Sigmoid colon (tissue), 7 donors: ENCODE results near the gene SERTAD2. TPM values are rescaled to one million over a fixed set of nuclear protein-coding genes. Genes with fewer than 3 reads are reported as not detected.

Experiments used
- DNase-seq: peaks from one replicate; pipeline ENCODE4 v3.0.0-alpha.2; 2019
- H3K27ac ChIP-seq, 4 donors: fragments of 200-600 bp; sonication (generic); one replicate each; pipeline ENCODE4 v1.5.1; 2016 to 2019; ENCODE audit warnings: mild to moderate bottlenecking in 1 of 4
- H3K27me3 ChIP-seq, 3 donors: fragments of 200-600 bp; sonication (generic); one replicate each; pipeline ENCODE4 v1.5.1; 2019; ENCODE audit warnings: mild to moderate bottlenecking in 1 of 3
- H3K36me3 ChIP-seq, 4 donors: fragments of 200-600 bp; sonication (generic); one replicate each; pipeline ENCODE4 v1.5.1; 2016 to 2019
- H3K4me1 ChIP-seq, 4 donors: fragments of 200-600 bp; sonication (generic); one replicate each; pipeline ENCODE4 v1.5.1; 2017 to 2019
- H3K4me3 ChIP-seq, 4 donors: fragments of 200-600 bp; sonication (generic); one replicate each; pipeline ENCODE4 v1.5.1; 2017 to 2019; ENCODE audit warnings: mild to moderate bottlenecking in 2 of 4, moderate library complexity in 1 of 4
- H3K9me3 ChIP-seq, 4 donors: fragments of 200-600 bp in 3 of 4; sonication (generic) in 3 of 4; one replicate each; pipeline versions ENCODE4 v1.5.1 to v1.6.1; 2013 to 2019
- CTCF ChIP-seq, 4 experiments: fragments of 450-650 bp in 3 of 4; fragments of 200-600 bp in 1 of 4; IDR thresholded peaks; one replicate each; pipeline ENCODE4 v1.5.1; 2016 to 2019; ENCODE audit warnings: antibody characterized with exemption in 4 of 4, mild to moderate bottlenecking in 3 of 4, moderate library complexity in 2 of 4
- EP300 ChIP-seq, 4 donors: sonication (generic); formaldehyde crosslinking; IDR thresholded peaks; one replicate each; pipeline ENCODE4 v1.6.1; 2017; ENCODE audit warnings: antibody characterized with exemption in 4 of 4
- POLR2A ChIP-seq, 2 donors: fragments of 450-650 bp; IDR thresholded peaks; one replicate each; pipeline ENCODE4 v1.6.1; 2016; ENCODE audit warnings: antibody characterized with exemption in 2 of 2, mild to moderate bottlenecking in 2 of 2, moderate library complexity in 2 of 2
- POLR2AphosphoS5 ChIP-seq, 4 donors: sonication (generic); formaldehyde crosslinking; IDR thresholded peaks; one replicate each; pipeline ENCODE4 v1.6.1; 2017; ENCODE audit warnings: antibody characterized with exemption in 4 of 4
- WGBS, 2 donors: extraction: QIAGEN DNeasy Blood & Tissue Kit; methylation state at CpG; one replicate each; pipeline ENCODE4 v1.1.7; 2013; 5-methylcytosine and 5-hydroxymethylcytosine counted together
- intact Hi-C: fragments of 100-400 bp; cut with DNase I; formaldehyde crosslinking; loops from one replicate; pipeline ENCODE4 v1.15.1; 2023
- polyA plus RNA-seq, 3 donors: library from polyadenylated mRNA; stranded (reverse); fragments of 200-250 nt; gene quantifications; one replicate each; pipeline ENCODE4 v1.2.3, GENCODE V29; 2013
- total RNA-seq, 4 donors: library from RNA; depleted of rRNA; stranded (reverse); fragments of >200 nt; gene quantifications; one replicate each; pipeline ENCODE4 v1.1.0, GENCODE V29; 2016
- donor health status: healthy with polysubstance abuse.
- donor health status: Bipolar disorder and iron deficiency.
- donor health status: healthy.

SERTAD2 gene
- total and polyA plus RNA-seq, 7 donors: 6.9 to 14.3 (median 9.1) TPM

- H3K36me3 ChIP-seq: no peaks in the 10 kb centered on the region
- peaks cover 0 to 11% (median 5%) of the 10 kb centered on the region in 4 donors for H3K4me1 ChIP-seq
- H3K27ac ChIP-seq: no peak overlapping the region
- H3K27me3 ChIP-seq: no peaks in the 10 kb centered on the region
- intact Hi-C loops: no loop called here
- TF ChIP-seq EP300 (IDR thresholded peaks at IDR 0.05) (no peak), POLR2AphosphoS5 (IDR thresholded peaks at IDR 0.05) (no peak), CTCF (IDR thresholded peaks at IDR 0.05) (no peak), POLR2A (IDR thresholded peaks at IDR 0.05) (no peak)
- peak; percentile 55 for DNase-seq
- 90 to 93% methylated on average over 6 of the region's 6 CpGs for WGBS, 2 donors
- H3K4me3 ChIP-seq: no peak overlapping the region
- H3K9me3 ChIP-seq: no peaks in the 10 kb centered on the region
These were observed 38.4 kb downstream of the SERTAD2 start for GRCh38 chr2:64615192-64615763.

- Histone ChIP-seq H3K27ac (no peak overlapping the region), H3K4me1 (peaks cover 0 to 20% (median 9%) of the 10 kb centered on the region in 4 donors), H3K27me3 (no peaks in the 10 kb centered on the region), H3K4me3 (no peak overlapping the region), H3K9me3 (no peaks in the 10 kb centered on the region), H3K36me3 (no peaks in the 10 kb centered on the region)
- peak; percentile 25 for DNase-seq
- intact Hi-C loops: no loop called here
- TF ChIP-seq POLR2AphosphoS5 (IDR thresholded peaks at IDR 0.05) (no peak), CTCF (IDR thresholded peaks at IDR 0.05) (no peak)
- 76 to 79% methylated on average over 7 of the region's 7 CpGs for WGBS, 2 donors
These were observed 40.4 kb downstream of the SERTAD2 start for GRCh38 chr2:64613276-64613675.

GRCh38 chr2:64612575-64613195 lies 41.0 kb downstream of the SERTAD2 start:
- no peaks in the 10 kb centered on the region for H3K36me3 ChIP-seq
- H3K4me1 ChIP-seq: peaks cover 0 to 16% (median 7%) of the 10 kb centered on the region in 4 donors
- no peak overlapping the region for H3K4me3 ChIP-seq
- no peaks in the 10 kb centered on the region for H3K27me3 ChIP-seq
- 81 to 88% methylated on average over 5 of the region's 5 CpGs for WGBS, 2 donors
- H3K9me3 ChIP-seq: no peaks in the 10 kb centered on the region
- H3K27ac ChIP-seq: no peak overlapping the region
- peak; percentile 46 for DNase-seq
- TF ChIP-seq CTCF (IDR thresholded peaks at IDR 0.05): no peak
- TF ChIP-seq EP300 (IDR thresholded peaks at IDR 0.05): no peak
- intact Hi-C loops: no loop called here

GRCh38 chr2:64610316-64610855 lies 43.3 kb downstream of the SERTAD2 start:
- intact Hi-C loops: loop anchor here (2.0 kb wide), 1 partner anchor 34 kb away; no protein-coding TSS in a partner anchor
- no peak for TF ChIP-seq POLR2A (IDR thresholded peaks at IDR 0.05)
- TF ChIP-seq EP300 (IDR thresholded peaks at IDR 0.05): no peak
- no peak for TF ChIP-seq CTCF (IDR thresholded peaks at IDR 0.05)
- TF ChIP-seq POLR2AphosphoS5 (IDR thresholded peaks at IDR 0.05): no peak

More at GRCh38 chr2:64610316-64610855, 43.3 kb downstream of the SERTAD2 start:
- Histone ChIP-seq H3K27me3 (no peaks in the 10 kb centered on the region), H3K9me3 (no peaks in the 10 kb centered on the region), H3K4me1 (peaks cover 0 to 10% (median 5%) of the 10 kb centered on the region in 4 donors), H3K27ac (no peak overlapping the region), H3K4me3 (no peak overlapping the region), H3K36me3 (no peaks in the 10 kb centered on the region)
- DNase-seq: peak; percentile 55
- WGBS, 2 donors: 97% methylated on average over 6 of the region's 6 CpGs
